Immature natural killer cell (primary cell): ENCODE data around the gene UCN2. TPM values are rescaled to one million over a fixed set of nuclear protein-coding genes. Genes with fewer than 3 reads are reported as not detected.

Experiments
- DNase-seq, 3 donors: peaks; one replicate each; pipeline ENCODE4 v3.0.0; 2022; ENCODE audit warnings: mixed read lengths in 1 of 3
- H3K27ac Mint-ChIP-seq, 6 donors: one replicate each; pipeline ENCODE4 v1.8.0; 2020; ENCODE audit warnings: mixed read lengths in 6 of 6, mild to moderate bottlenecking in 5 of 6, inconsistent platforms in 4 of 6, moderate library complexity in 3 of 6
- H3K27me3 Mint-ChIP-seq, 3 donors: one replicate each; pipeline ENCODE4 v1.8.0; 2020 to 2021; ENCODE audit warnings: low read depth in 3 of 3, mild to moderate bottlenecking in 3 of 3, mixed read lengths in 3 of 3, moderate library complexity in 3 of 3, inconsistent platforms in 1 of 3
- H3K36me3 Mint-ChIP-seq, 3 donors: one replicate each; pipeline ENCODE4 v1.8.0; 2020; ENCODE audit warnings: mixed read lengths in 3 of 3, inconsistent platforms in 2 of 3, mild to moderate bottlenecking in 2 of 3
- H3K4me1 Mint-ChIP-seq, 2 donors: one replicate each; pipeline ENCODE4 v1.8.0; 2020; ENCODE audit warnings: inconsistent platforms in 2 of 2, mild to moderate bottlenecking in 2 of 2, mixed read lengths in 2 of 2, moderate library complexity in 1 of 2
- H3K4me3 Mint-ChIP-seq, 5 donors: one replicate each; pipeline ENCODE4 v1.8.0; 2020; ENCODE audit warnings: mild to moderate bottlenecking in 5 of 5, mixed read lengths in 5 of 5, inconsistent platforms in 3 of 5, moderate library complexity in 3 of 5
- H3K9me3 Mint-ChIP-seq, 6 donors: one replicate each; pipeline ENCODE4 v1.8.0; 2020; ENCODE audit warnings: mild to moderate bottlenecking in 6 of 6, mixed read lengths in 6 of 6, inconsistent platforms in 4 of 6, moderate library complexity in 3 of 6
- polyA plus RNA-seq, 3 donors: library from polyadenylated mRNA; unstranded; fragments of 300-500 nt; fragmentation: Illumina TruSeq; gene quantifications; one replicate each; pipeline ENCODE4 v1.2.3, GENCODE V29; 2021

The UCN2 gene, protein sequence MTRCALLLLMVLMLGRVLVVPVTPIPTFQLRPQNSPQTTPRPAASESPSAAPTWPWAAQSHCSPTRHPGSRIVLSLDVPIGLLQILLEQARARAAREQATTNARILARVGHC
- not detected for polyA plus RNA-seq

DNA sequence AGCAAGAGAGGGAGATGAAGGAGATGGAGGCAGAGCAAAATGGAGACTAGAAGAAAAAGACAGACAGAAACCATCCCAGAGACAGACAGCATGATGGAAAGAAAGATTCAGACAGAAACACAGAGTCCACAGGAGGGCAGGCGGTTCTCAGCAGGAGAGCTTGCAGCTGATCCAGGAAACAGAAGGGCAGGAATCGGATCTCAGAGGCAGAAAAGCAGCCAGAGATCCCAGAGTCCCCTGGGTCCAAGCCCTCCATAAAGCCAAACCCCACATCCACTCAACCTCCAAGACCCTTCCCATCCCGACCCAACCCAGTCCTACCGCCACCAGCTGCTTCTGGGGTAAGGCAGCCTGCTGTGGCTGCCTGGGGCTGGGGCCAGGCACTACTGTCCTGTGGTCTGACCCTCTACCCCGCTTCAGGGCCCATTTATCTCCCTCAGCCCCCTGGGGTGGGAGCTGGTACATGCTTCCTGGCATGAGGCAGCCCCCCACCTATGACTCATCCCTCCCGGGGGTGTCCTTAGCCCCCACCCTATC is at the start of gene UCN2:
Gene UCN2 (minus strand): TSS at position 400 of the 537 bp plus-strand sequence. CDS start 657 bp downstream, outside the sequence.
- H3K4me3 Mint-ChIP-seq, result peak within 1 kb of the TSS; percentile 33 to 74 (median 48)
- peaks cover 0 to 5% (median 2%) of the 10 kb centered on the region in 3 donors for H3K27me3 Mint-ChIP-seq
- H3K36me3 Mint-ChIP-seq, result no peaks in the 10 kb centered on the region
- no peak for DNase-seq
- H3K27ac Mint-ChIP-seq, result peak within 1 kb of the TSS; percentile 84 to 96 (median 90)
- peaks cover 20 to 25% of the 10 kb centered on the region in 2 donors for H3K4me1 Mint-ChIP-seq
- no peaks in the 10 kb centered on the region for H3K9me3 Mint-ChIP-seq

DNA sequence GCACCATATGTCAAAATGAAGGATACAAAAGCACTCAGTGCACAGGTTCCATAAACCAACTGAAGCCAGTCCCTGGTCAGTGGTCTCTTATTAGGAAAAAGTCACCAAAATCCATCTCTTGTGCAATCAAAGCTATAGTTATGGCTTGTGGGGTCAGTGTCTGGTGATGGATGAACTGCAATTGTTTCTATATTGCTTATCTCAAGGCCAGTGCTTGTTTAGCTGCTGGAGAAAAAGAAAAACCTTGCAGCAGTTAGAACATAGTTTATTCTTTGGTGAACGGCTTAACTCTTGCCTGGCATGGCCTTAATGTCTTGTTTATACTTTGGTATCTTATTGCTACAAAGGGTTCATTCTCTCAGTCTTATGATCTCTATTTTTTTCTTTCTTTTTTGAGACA is 48.7 kb upstream of the UCN2 start:
- Mint-ChIP-seq H3K27me3 (peaks cover 5 to 8% (median 5%) of the 10 kb centered on the region in 3 donors), H3K4me1 (peaks cover 13 to 16% of the 10 kb centered on the region in 2 donors), H3K4me3 (no peak overlapping the region), H3K9me3 (peaks cover 3 to 9% (median 4%) of the 10 kb centered on the region in 6 donors), H3K36me3 (peaks cover 0 to 4% (median 3%) of the 10 kb centered on the region in 3 donors), H3K27ac (no peak overlapping the region)
- DNase-seq, result no peak

DNA sequence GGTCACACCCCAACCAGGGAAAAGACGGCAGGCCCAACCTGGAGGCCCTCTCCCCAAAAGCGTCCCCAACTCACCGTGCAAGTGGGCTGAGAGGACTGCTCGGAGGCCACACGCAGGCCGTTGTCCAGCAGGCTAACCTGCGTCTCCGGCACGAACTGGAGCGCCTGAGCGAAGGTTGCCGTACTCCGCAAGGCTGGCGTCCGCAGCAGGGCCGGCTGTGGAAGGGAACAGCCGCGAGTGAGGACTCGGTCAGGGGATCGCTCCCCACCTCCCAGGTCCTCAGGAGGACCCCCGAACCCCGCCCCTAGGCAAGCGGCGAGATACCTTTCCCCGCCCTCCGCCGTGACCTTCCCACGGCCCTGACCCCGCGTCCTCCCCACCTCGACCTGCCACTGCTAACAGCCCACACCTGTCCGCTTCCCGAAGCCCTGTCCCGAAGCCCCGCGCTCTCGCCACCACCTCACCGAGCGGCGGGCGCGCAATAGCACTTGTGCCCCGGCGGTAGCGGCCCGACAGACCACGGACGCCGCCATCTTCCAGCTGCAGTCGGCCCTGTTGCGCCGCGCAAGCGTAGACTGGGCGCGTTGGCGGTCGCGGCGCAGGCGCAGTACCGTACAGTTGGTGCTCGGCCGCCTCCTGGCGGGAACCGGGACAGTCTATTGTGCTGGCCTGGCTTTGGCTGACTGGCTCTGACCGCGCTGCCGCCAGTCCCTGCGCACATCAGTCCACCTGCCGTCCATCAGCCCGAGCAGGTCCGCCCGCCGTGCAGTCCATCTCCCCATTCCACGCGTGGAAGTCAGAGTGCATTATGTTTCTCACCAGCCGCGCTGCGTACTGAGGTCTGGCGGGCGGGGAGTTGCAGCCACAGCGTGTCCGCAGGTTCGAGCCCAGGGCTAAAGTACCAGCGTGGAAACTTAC is 45.8 kb upstream of the UCN2 start, which contains the start of gene UQCRC1:
Gene UQCRC1 (minus strand): TSS at position 559 of the 918 bp plus-strand sequence. CDS start 26 bp downstream, at position 533.
- Mint-ChIP-seq H3K9me3 (no peaks in the 10 kb centered on the region), H3K27ac (peak within 1 kb of the TSS; percentile 90 to 97 (median 94)), H3K36me3 (peaks cover 0 to 10% (median 4%) of the 10 kb centered on the region in 3 donors), H3K27me3 (peaks cover 5 to 6% (median 5%) of the 10 kb centered on the region in 3 donors), H3K4me1 (peaks cover 13 to 16% of the 10 kb centered on the region in 2 donors), H3K4me3 (peak within 1 kb of the TSS; percentile 96 to 99 (median 98))
- peak; percentile 93 to 94 (median 94) for DNase-seq

DNA sequence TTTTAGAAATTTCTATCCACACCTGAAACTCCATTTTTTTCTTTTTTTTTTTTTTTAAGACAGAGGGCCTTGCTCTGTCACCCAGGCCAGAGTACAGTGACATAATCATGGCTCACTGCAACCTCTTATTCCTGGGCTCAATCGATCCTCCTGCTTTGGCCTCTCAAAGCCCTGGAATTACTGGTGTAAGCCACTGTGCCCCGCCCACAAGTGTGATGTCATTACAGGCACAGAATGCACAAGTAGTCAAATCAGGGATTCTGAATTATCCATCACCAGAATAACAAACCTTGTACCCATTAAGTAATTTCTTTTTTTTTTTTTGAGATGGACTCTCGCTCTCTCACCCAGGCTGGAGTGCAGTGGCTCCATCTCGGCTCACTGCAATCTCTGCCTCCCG is 43.9 kb upstream of the UCN2 start:
- no peak for DNase-seq
- H3K4me1 Mint-ChIP-seq, result peaks cover 13 to 16% of the 10 kb centered on the region in 2 donors

DNA sequence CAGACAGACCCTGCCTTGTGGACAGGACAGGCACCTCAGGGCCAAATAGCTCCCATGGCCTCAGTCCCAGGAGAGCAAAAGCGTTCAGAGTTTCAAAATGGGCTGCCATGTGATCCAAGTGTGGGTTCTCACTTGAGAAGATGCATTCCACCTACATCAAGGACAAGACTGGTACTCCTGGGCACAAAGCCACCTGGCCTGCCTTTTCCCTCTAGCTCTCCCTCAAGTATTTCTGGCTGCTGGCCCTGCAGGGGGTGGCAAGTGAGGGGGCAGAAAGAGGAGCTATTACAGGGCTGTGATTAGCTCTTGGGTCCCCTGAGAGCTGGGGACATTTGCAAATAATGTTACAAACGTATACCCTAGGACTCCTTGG is 38.0 kb upstream of the UCN2 start:
- H3K4me3 Mint-ChIP-seq, result no peak overlapping the region
- H3K4me1 Mint-ChIP-seq, result no peaks in the 10 kb centered on the region
- H3K36me3 Mint-ChIP-seq, result peaks cover 10 to 37% (median 11%) of the 10 kb centered on the region in 3 donors
- no peak overlapping the region for H3K27ac Mint-ChIP-seq
- H3K27me3 Mint-ChIP-seq, result peaks cover 2 to 6% (median 5%) of the 10 kb centered on the region in 3 donors
- DNase-seq, result no peak
- H3K9me3 Mint-ChIP-seq, result no peaks in the 10 kb centered on the region

More for the DNA sequence above, 43.9 kb upstream of the UCN2 start:
- H3K36me3 Mint-ChIP-seq, result peaks cover 6 to 24% (median 7%) of the 10 kb centered on the region in 3 donors
- H3K4me3 Mint-ChIP-seq, result no peak overlapping the region
- H3K9me3 Mint-ChIP-seq, result no peaks in the 10 kb centered on the region
- H3K27me3 Mint-ChIP-seq, result peaks cover 3 to 7% (median 6%) of the 10 kb centered on the region in 3 donors
- H3K27ac Mint-ChIP-seq, result no peak overlapping the region

DNA sequence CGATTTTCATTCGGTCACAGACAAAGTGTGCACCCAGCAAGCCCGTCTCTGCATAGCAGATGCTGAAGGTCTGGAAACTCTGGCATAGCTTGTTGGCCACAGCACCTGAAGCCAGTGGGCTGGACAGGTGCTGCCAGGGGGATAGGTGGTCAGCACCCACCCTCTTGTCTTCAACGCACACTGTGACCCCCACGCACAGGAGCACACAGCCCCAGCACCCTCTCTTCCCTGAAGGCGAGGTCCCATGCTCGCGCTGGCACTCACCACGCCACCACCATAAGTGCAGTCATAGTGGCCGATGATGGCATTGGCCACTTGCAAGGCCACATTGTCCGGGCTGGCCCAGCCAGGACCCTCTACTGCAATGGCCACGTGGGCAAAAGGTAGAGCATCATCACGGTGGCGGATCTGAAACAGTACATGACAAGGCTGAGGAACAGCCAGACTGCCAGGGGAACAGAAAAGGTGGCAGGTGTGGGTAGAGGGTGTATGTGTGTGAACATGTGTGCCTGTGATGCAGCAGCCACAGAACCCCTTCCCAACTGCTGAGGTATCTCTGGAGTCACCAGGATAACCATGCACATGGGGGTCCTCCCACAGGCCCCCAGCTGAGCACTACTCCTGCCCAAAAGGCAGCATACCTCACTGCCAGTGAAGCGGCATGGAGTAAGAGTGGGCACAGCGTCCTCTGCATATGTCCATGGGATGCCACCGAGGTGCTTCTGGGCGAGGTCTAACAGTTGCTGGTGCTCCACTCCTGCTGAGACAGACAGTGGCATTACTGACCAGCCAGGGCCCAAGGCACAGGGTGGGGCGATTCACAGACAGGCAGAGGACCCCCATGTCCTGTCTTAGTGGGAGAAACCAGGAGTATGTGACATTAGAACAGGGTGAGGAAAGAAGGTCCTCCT is 37.4 kb upstream of the UCN2 start:
- DNase-seq, result no peak
- H3K4me3 Mint-ChIP-seq, result no peak overlapping the region
- H3K27ac Mint-ChIP-seq, result no peak overlapping the region

DNA sequence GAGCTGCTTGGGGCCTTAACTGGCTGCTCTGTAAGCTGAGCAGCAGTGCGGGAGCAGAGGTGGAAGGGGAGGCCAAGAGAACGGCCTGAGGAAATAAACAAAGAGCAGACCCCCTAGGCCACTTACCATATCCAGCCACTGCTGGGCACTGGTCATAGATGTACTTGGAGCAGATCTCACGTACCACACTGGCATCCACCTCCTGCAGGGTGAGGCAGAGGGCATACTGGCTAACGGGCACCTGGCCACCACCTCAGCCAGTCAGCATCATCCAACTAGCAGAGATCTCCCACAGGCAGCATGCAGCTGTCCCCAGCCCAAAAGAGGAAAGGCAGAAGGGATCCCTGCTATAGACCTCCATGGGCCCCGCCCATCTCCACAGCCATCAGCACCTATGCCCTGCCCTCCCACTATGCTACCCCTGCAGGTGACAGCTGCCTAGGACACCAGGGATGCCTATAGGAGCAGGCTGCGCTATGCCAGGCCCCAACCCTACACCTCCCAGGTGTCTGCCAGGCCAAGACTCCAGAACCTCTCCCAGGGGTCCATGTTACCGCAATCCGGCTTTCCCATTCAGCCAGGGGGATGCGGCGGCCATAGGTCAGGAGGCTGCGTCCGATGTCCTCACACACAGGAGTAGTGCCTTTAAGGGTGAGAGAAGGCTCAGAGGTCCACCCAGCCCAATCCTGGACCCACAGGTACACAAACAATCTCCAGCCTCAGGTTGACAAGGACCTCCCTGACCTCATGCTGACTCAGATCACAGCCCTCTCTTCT is 36.1 kb upstream of the UCN2 start:
- Mint-ChIP-seq H3K27me3 (peaks cover 7 to 8% (median 7%) of the 10 kb centered on the region in 3 donors), H3K9me3 (no peaks in the 10 kb centered on the region), H3K36me3 (peaks cover 10 to 33% (median 11%) of the 10 kb centered on the region in 3 donors), H3K4me1 (no peaks in the 10 kb centered on the region), H3K27ac (no peak overlapping the region), H3K4me3 (no peak overlapping the region)
- DNase-seq, result no peak

More for the DNA sequence above, 37.4 kb upstream of the UCN2 start:
- Mint-ChIP-seq H3K9me3 (no peaks in the 10 kb centered on the region), H3K36me3 (peaks cover 10 to 37% (median 11%) of the 10 kb centered on the region in 3 donors), H3K4me1 (no peaks in the 10 kb centered on the region), H3K27me3 (peaks cover 5 to 8% (median 7%) of the 10 kb centered on the region in 3 donors)

DNA sequence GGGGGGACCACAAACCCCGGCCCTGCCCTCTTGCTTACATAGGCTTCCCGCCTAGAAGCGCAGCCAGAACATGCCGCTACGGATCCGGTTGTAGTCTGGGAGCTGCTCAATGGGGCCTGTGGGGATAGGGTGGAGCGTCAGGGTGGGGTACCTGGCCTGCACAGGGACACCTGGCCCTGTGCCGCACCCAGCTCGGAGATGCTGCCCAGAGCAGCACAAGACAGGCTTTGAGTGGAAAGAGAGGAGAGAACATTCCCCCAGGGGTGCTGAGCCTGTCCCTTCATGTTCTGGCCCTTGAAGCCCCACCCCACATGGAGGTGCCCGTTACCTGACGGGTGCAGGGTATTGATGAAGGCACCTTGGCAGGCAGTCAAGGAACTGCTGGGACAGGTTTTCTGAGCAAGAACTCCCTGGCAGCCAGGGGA is 35.5 kb upstream of the UCN2 start:
- Mint-ChIP-seq H3K4me1 (no peaks in the 10 kb centered on the region), H3K27ac (no peak overlapping the region), H3K4me3 (no peak overlapping the region), H3K36me3 (peaks cover 10 to 28% (median 11%) of the 10 kb centered on the region in 3 donors), H3K9me3 (no peaks in the 10 kb centered on the region), H3K27me3 (peaks cover 7 to 11% (median 7%) of the 10 kb centered on the region in 3 donors)
- no peak for DNase-seq

DNA sequence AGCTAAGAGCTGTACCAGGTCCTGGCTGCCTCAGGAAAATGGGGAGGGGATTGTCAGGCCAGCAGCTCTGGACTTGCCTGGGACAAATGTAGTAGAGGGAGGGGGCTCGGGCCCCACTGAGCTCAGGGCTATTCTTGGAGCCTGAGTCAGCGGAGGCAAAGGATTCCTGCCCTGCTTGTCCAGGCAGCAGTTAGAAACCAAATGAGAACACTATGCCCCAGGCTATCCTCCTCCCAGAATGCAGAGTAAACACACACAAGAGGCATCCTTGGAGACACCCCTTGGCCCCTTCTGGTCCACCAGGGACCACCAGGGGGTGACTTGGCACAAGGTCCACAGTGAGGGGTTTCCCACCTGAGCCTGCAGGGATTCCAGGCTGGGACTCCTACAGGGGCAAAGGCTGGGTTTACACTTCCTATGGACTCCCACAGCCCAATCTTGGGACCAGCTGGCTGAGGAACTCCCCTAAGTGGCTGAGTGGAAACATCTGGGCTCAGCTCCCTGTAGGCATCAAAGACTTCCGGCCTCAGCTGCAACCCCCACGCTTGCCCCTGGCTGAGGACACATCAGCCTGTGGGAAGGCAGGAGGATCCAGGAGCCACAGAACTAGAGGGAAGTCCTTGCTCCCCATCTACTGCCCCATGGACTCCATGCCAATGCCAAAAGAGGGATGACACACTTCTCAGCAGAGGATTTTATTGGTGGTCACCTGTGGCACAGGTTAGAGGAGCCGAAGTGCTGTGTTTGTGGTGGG is 34.9 kb upstream of the UCN2 start:
- H3K27ac Mint-ChIP-seq, result peak overlapping the region in 1 of 6 donors; percentile 23
- DNase-seq, result no peak
- H3K4me1 Mint-ChIP-seq, result no peaks in the 10 kb centered on the region
- peaks cover 7 to 11% (median 11%) of the 10 kb centered on the region in 3 donors for H3K27me3 Mint-ChIP-seq
- H3K9me3 Mint-ChIP-seq, result no peaks in the 10 kb centered on the region
- peaks cover 10 to 22% (median 11%) of the 10 kb centered on the region in 3 donors for H3K36me3 Mint-ChIP-seq
- no peak overlapping the region for H3K4me3 Mint-ChIP-seq

DNA sequence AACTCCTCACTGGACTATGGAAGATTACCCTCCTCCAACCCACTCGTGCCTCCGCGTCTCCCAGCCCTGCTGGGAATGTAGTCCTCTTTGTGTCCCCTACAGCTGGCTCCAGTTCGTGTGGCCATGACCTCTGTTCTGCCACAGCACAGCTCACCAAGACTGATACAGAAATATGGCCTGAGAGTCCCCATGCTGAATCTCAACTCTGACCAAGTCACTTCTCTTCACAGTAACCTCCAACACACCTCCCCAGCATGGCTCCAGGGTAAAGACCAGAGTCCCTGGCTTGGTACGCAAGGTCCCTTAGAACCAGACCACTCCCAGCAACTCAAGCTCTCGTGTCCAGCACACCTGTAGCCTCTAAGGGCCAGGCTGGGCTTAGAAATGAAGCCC is 33.8 kb upstream of the UCN2 start:
- no peak overlapping the region for H3K4me3 Mint-ChIP-seq
- DNase-seq, result no peak
- H3K4me1 Mint-ChIP-seq, result no peaks in the 10 kb centered on the region
- H3K36me3 Mint-ChIP-seq, result peaks cover 3 to 15% (median 8%) of the 10 kb centered on the region in 3 donors
- no peaks in the 10 kb centered on the region for H3K9me3 Mint-ChIP-seq
- peak overlapping the region in 2 of 6 donors; percentile 3 to 41 for H3K27ac Mint-ChIP-seq
- peaks cover 7 to 13% (median 9%) of the 10 kb centered on the region in 3 donors for H3K27me3 Mint-ChIP-seq

DNA sequence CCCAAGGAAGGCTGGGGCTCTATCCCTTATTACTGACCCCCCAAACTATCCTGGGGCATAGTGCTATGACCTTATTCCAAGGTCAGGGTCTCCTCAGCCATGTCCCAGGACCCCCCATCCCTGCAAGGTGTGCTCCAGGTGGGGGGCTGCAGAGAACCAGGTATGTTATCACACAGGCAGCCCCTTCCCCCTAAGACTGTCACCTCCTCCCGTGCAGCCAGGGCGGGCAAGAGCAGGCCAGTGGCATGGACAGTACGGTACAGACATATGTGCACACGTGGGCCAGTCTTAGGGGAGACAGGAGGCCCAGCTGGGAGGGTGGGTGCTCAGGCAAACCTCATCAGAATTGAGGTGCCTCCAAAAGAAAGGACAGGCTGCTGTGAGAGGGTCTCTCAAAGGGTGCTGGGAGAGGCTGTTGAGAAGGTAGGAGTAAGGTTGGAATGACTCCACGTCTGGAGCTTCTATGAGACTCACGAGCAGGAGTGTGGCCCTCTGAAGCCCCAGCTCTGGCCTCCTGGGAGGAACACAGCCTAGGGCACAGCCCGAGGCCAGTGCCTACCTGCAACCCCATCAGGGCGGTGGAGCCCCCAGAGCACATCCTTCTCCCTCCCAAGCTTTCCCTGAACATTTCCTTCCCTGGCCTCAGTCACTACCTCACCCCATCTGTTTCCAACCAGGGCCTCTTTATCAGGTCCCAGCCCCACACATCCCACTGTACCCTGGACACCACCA is 33.3 kb upstream of the UCN2 start:
- Mint-ChIP-seq H3K4me1 (no peaks in the 10 kb centered on the region), H3K27me3 (peaks cover 7 to 16% (median 9%) of the 10 kb centered on the region in 3 donors), H3K27ac (no peak overlapping the region), H3K9me3 (no peaks in the 10 kb centered on the region), H3K4me3 (no peak overlapping the region), H3K36me3 (peaks cover 0 to 13% (median 8%) of the 10 kb centered on the region in 3 donors)
- DNase-seq, result no peak
